ENCODE measurements around the gene SURF4.
"Not testable (repeated sequence)": the region's sequence is repeated elsewhere in the genome, so short reads cannot be mapped to it uniquely, and the experiment has no call there.

Gene SURF4

DNA sequence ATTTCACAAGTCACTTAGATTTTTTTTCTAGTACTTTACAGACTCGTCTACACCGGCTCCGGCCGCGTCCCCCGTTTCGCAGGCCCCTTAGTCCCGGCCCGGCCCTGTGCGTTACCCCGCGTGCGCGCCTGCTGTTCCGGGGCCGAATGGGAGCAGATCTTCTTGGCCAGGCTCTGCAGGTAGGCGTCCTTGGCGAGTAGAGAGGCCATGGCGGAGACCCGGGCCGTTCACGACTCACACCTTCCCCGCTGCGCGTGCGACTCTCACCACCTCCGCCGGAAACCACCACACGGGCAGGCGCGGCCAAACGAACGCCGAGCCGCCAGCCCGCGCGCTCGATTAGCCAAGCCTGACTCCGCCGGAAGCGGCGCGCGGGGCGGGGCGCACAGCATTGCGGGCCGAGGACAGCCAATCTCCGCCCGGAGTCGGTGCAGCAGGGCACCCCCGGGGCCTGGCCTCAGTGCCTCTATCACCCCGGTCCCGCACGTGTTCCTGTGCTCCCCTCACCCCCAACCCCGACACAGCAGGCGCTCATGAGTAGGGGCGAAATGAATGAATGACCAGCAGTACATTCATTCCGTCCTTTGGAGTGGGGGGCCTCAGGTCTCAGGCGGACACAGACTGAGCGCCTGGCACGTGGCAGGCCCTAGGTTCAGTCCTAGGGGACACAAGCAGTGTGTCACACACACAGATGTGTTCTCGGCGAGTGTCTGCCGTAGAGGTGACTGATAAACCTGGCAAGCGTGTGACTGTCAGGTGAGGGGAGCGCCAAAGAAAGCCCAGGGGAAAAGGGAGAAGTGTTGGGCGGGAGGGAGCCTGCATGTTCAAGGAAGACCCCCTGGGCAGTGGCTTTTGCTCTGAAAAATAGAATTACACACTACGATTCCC, 39.7 kb downstream of the SURF4 start, which contains the start of gene SURF6:
SURF6 (minus strand) TSS at position 265 of the 888 bp plus-strand sequence; CDS start at position 209, 56 bp downstream.
- peak; percentile 88 for DNase-seq (ENCODE audit: low read depth, low spot score)

DNA sequence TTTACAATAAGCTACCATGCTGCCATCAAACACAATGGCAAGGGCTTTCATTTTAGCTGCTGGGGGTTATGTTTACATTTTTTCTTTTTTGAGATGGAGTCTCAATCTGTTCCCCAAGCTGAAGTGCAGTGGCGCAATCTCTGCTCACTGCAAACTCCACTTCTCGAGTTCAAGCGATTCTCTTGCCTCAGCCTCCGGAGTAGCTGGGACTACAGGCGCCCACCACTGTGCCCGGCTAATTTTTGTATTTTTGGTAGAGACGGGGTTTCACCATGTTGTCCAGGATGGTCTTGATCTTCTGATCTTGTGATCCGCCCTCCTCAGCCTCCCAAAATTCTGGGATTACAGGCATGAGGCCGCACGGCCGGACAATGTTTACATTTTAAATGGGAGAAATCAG, 41.0 kb downstream of the SURF4 start:
- not testable (repeated sequence) for DNase-seq (ENCODE audit: low read depth, low spot score)

DNA sequence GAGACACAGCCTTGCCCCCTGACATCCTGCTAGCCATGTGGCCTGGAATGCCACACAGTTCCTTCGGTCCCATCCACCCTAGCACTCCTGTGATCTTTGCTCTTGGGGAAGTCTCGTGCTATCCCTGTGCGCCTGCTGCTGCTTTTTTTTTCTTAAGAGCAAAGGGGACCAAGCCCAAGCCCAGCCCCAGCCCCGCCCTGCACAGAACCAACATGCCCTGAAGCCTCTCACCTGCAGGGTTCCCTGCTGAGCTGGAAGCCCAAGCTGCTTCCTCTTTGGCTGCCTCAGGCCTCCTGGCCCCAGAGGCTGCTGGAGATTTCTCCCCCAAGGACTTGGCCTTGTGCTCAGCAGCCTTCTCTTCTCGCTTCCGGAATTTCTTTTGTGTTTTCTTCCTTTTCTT, 41.7 kb downstream of the SURF4 start:
- no peak for DNase-seq (ENCODE audit: low read depth, low spot score)

DNA sequence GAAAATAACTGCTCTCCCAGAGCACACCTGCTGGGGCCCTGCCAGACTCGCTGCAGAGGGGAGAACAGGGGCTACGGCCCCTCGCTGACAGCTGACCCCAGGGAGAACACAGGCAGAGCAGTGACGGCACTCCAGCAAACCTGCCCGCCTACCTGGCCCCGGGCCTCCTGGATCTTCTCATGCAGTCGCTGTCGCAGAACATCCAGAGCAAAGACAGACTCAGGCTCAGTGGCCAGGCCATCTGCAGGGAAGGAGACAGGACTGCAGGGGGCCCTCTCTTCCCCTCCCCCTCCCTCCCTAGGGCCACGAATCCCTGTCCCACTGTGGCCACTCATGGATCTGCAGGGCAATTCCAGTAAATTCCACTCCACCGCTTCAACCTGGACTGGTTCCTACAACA, 42.3 kb downstream of the SURF4 start:
- no peak for DNase-seq (ENCODE audit: low read depth, low spot score)

- no peak for DNase-seq (ENCODE audit: low read depth, low spot score)
Measured at GRCh38 chr9:133333011-133333410, 42.8 kb downstream of the SURF4 start.

GRCh38 chr9:133332381-133332730, 43.5 kb downstream of the SURF4 start:
- no peak for DNase-seq (ENCODE audit: low read depth, low spot score)

GRCh38 chr9:133331641-133332380, 44.0 kb downstream of the SURF4 start:
- DNase-seq (ENCODE audit: low read depth, low spot score): no peak

DNA sequence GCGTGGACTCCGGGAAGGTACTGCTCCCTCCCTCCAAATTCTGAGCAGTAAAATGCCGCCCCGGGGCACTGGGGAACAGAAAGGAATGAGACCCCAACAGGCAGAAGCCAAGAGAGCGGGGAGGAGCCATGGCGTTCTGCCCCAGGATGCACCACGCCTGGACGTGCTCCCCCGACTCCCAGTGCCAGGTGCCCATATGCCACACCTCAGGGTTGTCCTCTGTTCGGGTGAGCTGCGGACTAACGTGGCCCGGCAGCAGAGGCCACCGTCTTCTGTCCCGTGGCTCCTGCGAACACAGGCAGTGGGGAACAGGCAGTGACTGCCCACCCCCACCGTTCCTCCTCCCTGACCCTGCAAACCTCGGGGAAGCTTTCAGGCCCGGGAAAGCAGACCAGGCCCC, 44.6 kb downstream of the SURF4 start:
- DNase-seq (ENCODE audit: low read depth, low spot score): no peak

GRCh38 chr9:133329306-133330156, 46.3 kb downstream of the SURF4 start:
- not testable (repeated sequence) for DNase-seq (ENCODE audit: low read depth, low spot score)

DNA sequence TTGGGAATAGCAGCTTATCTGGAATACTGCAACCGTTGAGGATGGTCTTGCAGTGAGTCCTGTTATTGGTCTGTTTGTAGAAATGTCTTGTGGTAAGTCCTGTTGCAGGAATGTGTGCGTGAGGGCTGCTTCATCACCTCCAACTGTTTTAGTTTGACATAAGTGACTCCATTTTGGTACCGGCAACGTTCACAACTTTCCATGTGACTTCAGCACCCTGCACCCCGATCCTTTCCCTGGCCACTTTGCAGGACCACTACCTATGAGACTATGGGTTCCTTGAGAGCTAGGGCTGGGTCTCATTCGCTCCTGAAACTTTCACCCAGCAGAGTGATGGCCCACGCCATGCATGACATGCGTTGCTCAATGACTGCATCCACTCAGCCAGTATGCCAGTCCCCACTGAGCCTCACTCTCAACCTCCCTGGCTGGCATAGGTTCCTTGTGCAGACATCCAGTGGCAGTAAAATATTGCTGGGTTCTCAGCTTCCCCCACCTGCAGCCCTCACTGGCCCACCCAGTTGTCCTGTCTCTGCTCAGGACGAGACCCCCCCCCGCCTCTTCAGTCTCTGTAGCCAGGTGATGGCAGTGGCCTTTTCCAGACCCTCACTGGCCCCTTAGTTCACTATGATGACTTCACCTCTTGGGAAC, 47.9 kb downstream of the SURF4 start:
- DNase-seq (ENCODE audit: low read depth, low spot score): no peak

- not testable (repeated sequence) for DNase-seq (ENCODE audit: low read depth, low spot score)
Measured at GRCh38 chr9:133327021-133327420, 48.8 kb downstream of the SURF4 start.

- DNase-seq (ENCODE audit: low read depth, low spot score): no peak
Measured at GRCh38 chr9:133323991-133324703, 51.7 kb downstream of the SURF4 start.

DNA sequence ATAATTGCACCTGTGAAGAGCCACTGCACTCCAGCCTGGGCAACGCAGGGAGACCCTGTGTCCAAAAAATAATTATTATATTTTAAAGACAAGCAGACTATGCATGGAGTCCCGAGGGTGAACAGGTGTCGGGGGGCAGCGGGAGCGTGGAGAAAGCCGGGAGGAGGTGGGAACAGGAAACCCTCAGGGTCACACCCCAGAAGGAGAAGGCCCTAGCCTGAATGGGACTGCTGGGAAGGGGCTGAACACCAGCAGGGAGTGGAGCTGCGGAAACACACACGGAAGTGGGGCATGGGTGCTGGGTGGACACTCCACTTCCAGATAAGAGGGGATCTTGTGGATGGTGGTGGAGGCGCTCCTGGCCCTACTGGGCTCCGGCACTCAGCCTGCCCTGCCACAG, 52.6 kb downstream of the SURF4 start:
- no peak for DNase-seq (ENCODE audit: low read depth, low spot score)

DNA sequence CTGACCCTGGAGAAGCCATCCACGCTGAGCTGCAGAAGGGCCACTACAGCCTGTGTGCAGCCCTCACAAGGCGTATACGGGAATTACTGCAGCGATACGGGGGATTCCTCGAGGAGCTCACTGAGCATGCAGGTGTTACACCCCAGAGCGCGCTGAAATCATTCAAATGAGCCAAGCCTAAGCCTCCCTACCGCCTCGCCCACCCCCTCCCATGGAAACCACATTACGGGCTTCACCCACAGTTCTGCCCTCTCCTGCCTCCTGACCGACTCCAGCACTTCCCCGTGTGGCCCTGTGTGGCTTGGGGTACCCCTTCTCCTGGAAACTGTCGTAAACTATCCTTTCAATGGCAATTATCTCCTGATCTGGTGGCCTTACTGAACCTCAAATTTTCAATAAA, 53.2 kb downstream of the SURF4 start:
- no peak for DNase-seq (ENCODE audit: low read depth, low spot score)

GRCh38 chr9:133321411-133321935, 54.4 kb downstream of the SURF4 start:
- DNase-seq (ENCODE audit: low read depth, low spot score): no peak

DNA sequence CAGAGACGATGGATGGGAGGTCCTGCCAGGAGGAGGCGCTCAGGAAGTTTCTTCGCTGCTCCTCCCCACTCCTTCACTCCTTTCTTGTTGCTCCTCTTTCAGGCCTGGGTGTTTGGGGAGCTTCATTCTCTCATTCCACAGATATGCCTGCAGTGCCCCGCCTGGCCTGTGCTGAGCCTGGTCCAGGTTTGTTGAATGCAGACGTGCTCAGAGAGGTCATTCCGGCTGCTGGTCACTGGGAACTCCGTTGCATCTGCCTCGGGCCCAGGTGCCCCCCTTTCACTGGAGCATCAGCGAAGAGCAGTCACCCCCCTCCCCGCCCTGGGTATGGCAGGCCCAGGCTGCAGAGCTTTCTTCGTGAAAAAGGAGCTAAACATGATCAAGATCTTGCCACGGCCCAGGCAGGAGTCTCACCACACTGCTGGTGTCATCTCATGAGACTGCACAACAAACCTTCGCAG, 55.4 kb downstream of the SURF4 start:
- DNase-seq (ENCODE audit: low read depth, low spot score): no peak

DNA sequence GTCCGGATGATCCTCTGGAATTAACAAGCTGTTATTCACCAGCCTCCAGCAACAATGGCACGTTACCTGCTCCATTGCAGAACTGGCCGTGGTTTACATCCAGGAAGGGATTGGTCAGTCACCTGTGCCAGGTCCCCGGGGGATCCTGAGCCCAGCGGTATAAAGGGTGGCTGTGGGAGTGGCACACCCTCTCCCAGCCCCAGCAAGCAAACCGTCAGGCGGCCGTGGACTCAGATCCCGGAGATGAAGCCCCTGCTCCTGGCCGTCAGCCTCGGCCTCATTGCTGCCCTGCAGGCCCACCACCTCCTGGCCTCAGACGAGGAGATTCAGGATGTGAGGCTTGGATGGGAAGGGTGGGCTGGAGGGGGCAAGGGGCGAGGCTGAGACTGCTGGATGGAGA, 58.3 kb downstream of the SURF4 start:
- not testable (repeated sequence) for DNase-seq (ENCODE audit: low read depth, low spot score)

DNA sequence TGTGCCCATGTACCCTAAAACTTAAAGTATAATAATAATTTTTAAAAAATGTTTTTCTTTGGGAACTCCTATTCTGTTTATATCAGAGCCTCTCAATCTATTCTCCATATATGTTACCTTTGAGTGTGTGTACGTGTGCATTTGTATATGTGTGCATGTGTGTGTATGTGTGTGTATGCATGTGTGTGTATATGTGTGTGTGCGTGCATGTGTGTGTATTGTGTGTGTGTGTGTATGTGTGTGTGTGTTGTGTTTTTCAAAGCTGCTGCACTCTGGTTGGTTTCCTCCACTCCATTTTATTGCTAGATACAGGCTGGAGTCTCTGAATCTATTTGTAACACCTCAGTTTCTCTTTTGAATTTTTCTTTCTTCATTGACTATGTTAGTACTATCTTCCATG, 59.9 kb downstream of the SURF4 start:
- DNase-seq (ENCODE audit: low read depth, low spot score): no peak

Measured in activated CD4-positive, CD25-positive, alpha-beta regulatory T cell treated with anti-CD3 and anti-CD28 coated beads, Interleukin-2, amount 50 U/mL, for 16 hours (primary cell).